Rectal smooth muscle tissue (tissue), 1 donor: ENCODE results near the gene C1orf50.
A peak's percentile ranks its signal among the peaks of the same experiment; 100 is the strongest.

Experiments used
- H3K27ac ChIP-seq: one replicate; pipeline ENCODE4 v1.7.0; 2013; ENCODE audit warnings: low read depth, low read length, inconsistent platforms
- H3K27me3 ChIP-seq: one replicate; pipeline ENCODE4 v1.7.0; 2013; ENCODE audit warnings: low read length; ENCODE audit not compliant: control insufficient read depth, insufficient read depth
- H3K36me3 ChIP-seq: one replicate; pipeline ENCODE4 v1.7.0; 2013; ENCODE audit warnings: low read length; ENCODE audit not compliant: control insufficient read depth, insufficient read depth
- H3K4me1 ChIP-seq: one replicate; pipeline ENCODE4 v1.7.0; 2013; ENCODE audit warnings: low read length; ENCODE audit not compliant: control insufficient read depth, insufficient read depth
- H3K4me3 ChIP-seq: one replicate; pipeline ENCODE4 v1.7.0; 2013; ENCODE audit warnings: low read length
- H3K9ac ChIP-seq: one replicate; pipeline ENCODE4 v1.7.0; 2013; ENCODE audit warnings: low read length

Gene C1orf50

DNA sequence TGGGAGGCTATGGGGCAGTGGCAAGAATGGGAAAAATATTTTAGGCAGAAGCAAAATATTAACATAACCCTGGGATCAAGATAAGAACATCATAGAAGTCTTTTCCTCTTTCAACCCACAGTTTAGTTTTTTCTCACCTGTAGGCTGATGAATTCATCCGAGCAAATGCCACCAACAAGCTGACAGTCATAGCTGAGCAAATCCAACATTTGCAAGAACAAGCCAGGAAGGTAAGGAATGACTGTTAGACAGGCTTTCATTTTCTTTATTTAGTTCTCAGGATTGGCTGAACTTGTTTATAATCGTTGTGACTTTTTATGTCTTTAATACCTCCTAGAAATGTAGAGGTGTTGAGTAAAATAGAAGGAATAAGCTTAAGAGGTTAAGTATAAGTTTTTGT is 6.4 kb downstream of the C1orf50 start:
- Histone ChIP-seq H3K4me1 (peaks cover 1% of the 10 kb centered on the region), H3K9ac (no peak overlapping the region), H3K27ac (no peak overlapping the region), H3K4me3 (no peak overlapping the region), H3K36me3 (peaks cover 22% of the 10 kb centered on the region), H3K27me3 (no peaks in the 10 kb centered on the region)

DNA sequence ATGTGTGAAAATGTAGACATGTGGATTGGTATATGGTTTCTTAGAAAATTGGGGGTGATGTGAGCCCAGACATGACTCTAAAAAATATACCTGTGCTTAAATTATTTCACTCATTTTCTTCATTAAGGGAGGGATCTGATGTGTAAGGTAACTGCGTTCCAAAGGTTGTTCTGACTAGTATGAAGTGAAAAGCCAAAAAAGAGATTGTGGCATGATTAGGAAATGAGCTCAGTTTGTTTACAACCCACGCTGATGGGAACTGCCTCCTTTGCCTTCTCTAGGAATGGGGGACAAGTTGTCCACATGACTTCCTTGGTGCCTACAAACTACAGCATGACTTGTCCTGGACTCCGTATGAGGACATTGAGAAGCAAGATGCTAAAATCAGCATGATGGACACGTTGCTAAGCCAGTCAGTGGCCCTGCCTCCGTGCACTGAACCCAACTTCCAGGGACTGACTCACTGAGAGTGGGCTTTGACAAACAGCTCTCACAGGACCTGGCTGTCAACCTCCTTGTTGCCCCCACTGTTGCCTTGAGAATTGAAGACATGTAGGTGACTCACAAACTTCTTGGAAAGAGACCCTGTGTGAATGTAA is 8.0 kb downstream of the C1orf50 start:
- no peaks in the 10 kb centered on the region for H3K27me3 ChIP-seq
- H3K27ac ChIP-seq, result no peak overlapping the region
- no peak overlapping the region for H3K9ac ChIP-seq
- no peaks in the 10 kb centered on the region for H3K4me1 ChIP-seq
- H3K4me3 ChIP-seq, result no peak overlapping the region
- H3K36me3 ChIP-seq, result peaks cover 22% of the 10 kb centered on the region

DNA sequence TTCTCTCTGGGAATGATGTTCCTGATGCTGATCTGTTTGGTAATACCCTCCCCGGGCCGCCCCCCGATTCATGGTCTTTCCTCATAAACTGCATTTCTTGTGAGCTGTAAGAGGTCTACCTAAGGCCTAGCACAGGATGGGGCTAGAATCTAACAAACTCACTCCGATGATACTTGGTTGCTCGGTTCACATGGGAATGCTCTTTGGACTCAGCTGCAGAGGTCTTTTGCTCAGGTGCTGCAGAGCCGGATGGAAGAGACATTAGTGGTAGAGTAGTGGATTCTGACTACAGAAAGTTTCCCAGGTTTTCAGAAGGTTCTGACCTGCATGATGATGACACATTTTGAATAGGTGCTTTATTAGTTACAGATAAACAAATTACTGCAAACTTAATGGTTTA is 9.5 kb downstream of the C1orf50 start:
- H3K36me3 ChIP-seq, result peaks cover 22% of the 10 kb centered on the region

DNA sequence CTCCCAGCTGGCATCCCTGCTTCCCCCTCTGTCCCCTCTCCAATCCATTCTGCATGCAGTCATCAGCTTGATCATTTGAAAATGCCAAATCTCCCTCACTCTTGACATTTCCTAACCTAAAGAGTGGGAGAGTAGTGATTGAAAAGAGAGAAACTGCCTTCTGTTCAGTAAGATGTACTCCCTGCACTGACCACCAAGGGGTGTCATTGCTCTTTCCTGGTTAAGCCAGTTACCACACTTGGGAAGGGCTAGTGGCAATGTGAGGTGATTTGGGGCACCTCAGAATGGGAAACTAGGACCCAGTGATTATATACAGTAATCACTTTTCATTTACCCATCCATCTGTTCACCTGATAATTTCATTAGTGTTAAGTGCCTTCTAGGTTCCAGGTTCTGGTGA is 10.8 kb downstream of the C1orf50 start:
- no peaks in the 10 kb centered on the region for H3K27me3 ChIP-seq
- H3K4me1 ChIP-seq, result no peaks in the 10 kb centered on the region
- H3K4me3 ChIP-seq, result no peak overlapping the region
- H3K9ac ChIP-seq, result no peak overlapping the region
- H3K36me3 ChIP-seq, result peaks cover 22% of the 10 kb centered on the region
- no peak overlapping the region for H3K27ac ChIP-seq

More for the DNA sequence above, 9.5 kb downstream of the C1orf50 start:
- Histone ChIP-seq H3K27ac (no peak overlapping the region), H3K4me3 (no peak overlapping the region), H3K27me3 (no peaks in the 10 kb centered on the region), H3K4me1 (no peaks in the 10 kb centered on the region), H3K9ac (no peak overlapping the region)

DNA sequence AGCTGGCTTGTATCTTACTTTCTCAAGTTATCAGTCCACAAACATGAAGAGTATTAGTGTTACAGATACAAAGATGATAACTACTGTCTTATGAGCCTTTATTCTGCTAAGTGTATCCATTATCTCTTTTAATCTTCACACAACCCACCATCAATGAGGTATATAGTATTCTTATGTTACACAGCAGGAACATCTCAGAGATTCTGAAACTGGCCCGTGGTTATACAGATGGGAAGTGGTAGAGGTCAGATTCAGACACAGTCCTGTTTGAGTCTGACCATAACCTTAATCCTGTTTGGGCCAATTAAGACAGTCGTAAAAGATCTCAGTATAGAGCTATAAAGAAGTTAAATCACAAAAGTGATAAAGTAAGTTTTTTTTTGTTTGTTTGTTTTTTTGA is 12.7 kb downstream of the C1orf50 start:
- Histone ChIP-seq H3K36me3 (peaks cover 23% of the 10 kb centered on the region), H3K27ac (no peak overlapping the region), H3K9ac (no peak overlapping the region), H3K4me3 (no peak overlapping the region), H3K4me1 (no peaks in the 10 kb centered on the region), H3K27me3 (no peaks in the 10 kb centered on the region)

DNA sequence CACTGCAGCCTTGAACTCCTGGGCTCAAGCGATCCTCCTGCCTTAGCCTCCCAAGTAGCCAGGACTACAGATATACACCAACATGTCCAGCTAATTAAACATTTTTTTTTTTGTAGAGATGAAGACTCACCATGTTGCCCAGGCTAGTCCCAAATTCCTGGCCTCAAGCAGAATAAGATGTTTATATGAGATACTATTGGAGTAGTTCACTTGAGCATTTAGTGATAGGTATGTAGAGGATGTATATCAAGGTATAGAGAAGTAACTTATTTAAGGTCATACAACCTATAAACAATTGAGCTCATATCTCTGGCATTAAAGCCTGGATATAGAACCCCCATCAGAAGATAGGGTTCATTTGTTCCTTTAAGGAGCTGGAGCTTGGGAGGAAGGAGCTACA is 13.1 kb downstream of the C1orf50 start:
- H3K36me3 ChIP-seq, result peaks cover 20% of the 10 kb centered on the region
- no peak overlapping the region for H3K4me3 ChIP-seq
- H3K4me1 ChIP-seq, result no peaks in the 10 kb centered on the region
- no peak overlapping the region for H3K27ac ChIP-seq
- no peaks in the 10 kb centered on the region for H3K27me3 ChIP-seq
- no peak overlapping the region for H3K9ac ChIP-seq

DNA sequence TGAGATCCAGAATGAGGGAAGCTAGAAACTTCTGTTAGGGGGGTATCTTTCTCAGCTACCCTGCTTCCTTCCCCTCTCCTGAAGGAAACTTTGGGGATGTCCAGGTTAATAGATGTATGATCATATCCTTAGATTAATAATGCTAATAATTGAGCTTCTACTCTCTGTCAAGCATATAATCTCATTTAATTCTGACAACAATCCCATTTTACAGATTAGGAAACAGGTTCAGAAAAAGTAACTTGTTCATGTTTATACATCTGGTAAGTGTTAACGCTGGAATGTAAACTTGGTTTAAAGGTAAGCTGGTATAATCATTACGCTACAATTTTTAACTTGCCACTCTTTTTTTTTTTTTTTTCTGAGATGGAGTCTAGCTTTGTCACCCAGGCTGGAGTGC is 16.0 kb downstream of the C1orf50 start:
- H3K27ac ChIP-seq, result no peak overlapping the region

DNA sequence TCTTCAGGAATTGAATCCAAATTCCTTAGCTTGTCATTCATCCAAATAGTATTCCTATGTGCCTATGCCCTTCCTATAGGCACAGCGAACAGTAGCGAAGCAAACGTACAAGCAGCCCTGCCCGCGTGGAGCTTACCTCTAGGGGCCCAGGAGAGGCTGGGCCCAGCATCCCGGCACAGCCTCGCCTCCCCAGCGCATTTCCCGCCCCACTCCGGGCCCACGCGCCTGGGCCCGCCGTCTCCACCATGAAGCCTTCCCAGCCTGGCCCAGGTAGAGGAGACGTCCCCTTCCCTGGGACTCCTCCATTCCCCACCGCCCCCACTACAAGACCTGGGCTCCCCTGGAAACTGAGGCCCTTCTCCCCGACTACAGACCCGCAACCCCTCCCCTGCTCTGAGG is 17.5 kb downstream of the C1orf50 start:
- no peak overlapping the region for H3K9ac ChIP-seq
- H3K4me1 ChIP-seq, result peaks cover 2% of the 10 kb centered on the region
- H3K27me3 ChIP-seq, result no peaks in the 10 kb centered on the region
- peaks cover 2% of the 10 kb centered on the region for H3K36me3 ChIP-seq
- H3K4me3 ChIP-seq, result peak overlapping the region; percentile 61
- H3K27ac ChIP-seq, result no peak overlapping the region

More for the DNA sequence above, 16.0 kb downstream of the C1orf50 start:
- no peak overlapping the region for H3K9ac ChIP-seq
- H3K4me3 ChIP-seq, result no peak overlapping the region
- peaks cover 2% of the 10 kb centered on the region for H3K4me1 ChIP-seq
- H3K27me3 ChIP-seq, result no peaks in the 10 kb centered on the region
- peaks cover 2% of the 10 kb centered on the region for H3K36me3 ChIP-seq

DNA sequence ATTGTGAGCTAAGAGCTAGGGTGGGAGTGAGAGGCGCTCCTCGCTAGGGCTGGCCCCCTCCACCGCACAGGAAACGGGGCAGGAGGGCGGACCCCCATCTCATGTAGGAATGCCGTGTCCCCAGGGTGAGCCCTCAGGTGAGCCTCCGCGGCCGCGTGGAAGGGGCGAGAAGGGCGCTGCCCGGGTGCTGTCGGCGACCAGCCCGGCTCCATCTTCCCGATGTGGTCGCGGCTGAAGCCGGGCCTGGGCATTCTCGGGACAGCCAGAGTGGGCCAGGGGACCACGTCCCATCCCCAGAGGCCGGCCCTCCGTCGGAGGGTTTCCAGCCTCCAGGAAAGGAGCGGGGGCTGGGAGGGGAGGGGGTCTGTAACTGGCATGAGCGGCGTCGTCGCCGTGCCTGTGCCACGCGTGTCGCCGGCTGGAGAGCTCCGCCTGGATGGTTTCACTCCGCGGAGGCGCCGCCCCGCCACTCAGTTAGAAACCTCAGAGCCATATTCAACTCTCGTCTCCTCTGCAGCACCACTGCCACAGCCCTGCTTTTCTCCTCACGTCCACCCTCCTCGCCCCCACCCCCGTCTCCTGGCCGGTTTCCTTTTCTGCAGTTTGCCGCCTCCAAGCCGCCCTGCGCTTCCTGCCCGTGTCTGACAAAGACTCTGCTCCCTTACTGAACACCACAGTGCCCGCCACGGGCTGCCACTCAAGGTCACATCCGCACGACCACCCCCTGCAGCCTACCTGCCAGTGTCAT is 18.1 kb downstream of the C1orf50 start, which contains the start of gene TMEM269:
Gene TMEM269, plus strand, starts transcription at position 46 of the 748 bp plus-strand sequence. CDS start 4,903 bp downstream, outside the sequence.
- peak within 1 kb of the TSS; percentile 61 for H3K4me3 ChIP-seq
- H3K4me1 ChIP-seq, result peaks cover 2% of the 10 kb centered on the region
- H3K27me3 ChIP-seq, result no peaks in the 10 kb centered on the region
- H3K9ac ChIP-seq, result no peak within 1 kb of the TSS
- H3K36me3 ChIP-seq, result peaks cover 2% of the 10 kb centered on the region
- no peak within 1 kb of the TSS for H3K27ac ChIP-seq

DNA sequence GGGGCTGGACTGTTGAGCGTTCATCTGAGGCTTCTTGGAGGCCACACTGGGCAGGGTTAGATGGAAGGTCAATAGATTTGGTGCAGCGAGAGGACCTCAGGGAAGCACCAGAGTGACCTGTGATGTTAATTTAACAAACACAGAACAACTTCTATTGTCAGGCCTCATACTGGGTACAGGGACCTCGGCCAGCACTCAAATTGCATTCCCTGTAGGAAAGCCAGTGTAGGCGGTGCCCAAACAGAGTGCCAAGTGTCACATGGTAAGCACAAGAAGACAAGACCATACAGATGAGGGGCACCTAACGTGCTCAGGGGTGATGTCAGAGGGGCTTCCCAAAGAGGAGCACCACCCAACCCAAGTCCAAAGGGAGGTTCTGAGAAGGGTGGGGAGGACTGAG is 19.0 kb downstream of the C1orf50 start:
- no peak overlapping the region for H3K27ac ChIP-seq
- peaks cover 2% of the 10 kb centered on the region for H3K4me1 ChIP-seq
- H3K36me3 ChIP-seq, result peaks cover 2% of the 10 kb centered on the region
- H3K4me3 ChIP-seq, result no peak overlapping the region
- no peaks in the 10 kb centered on the region for H3K27me3 ChIP-seq
- H3K9ac ChIP-seq, result no peak overlapping the region

DNA sequence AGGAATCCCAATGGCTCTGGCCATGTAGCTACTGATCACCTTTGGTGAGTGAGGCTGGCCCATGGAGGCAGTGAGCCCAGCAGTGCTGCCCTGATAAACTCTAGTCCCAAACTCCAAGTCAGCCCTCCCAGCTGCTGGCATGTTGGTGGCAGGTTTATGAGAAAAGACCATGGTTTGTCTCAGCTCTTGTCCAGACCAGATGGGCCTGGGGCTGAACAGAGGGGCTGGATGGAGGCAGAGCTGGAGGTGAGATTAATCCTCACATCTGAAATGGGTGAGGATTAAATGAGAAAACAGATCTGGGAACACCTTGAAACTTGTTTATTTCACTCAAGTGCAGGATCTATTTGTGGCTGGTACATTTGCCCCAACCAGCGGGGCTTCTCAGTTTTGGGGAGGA is 21.0 kb downstream of the C1orf50 start:
- H3K36me3 ChIP-seq, result no peaks in the 10 kb centered on the region
- H3K9ac ChIP-seq, result no peak overlapping the region
- H3K27me3 ChIP-seq, result no peaks in the 10 kb centered on the region
- H3K4me3 ChIP-seq, result no peak overlapping the region
- no peak overlapping the region for H3K27ac ChIP-seq
- peaks cover 2% of the 10 kb centered on the region for H3K4me1 ChIP-seq

DNA sequence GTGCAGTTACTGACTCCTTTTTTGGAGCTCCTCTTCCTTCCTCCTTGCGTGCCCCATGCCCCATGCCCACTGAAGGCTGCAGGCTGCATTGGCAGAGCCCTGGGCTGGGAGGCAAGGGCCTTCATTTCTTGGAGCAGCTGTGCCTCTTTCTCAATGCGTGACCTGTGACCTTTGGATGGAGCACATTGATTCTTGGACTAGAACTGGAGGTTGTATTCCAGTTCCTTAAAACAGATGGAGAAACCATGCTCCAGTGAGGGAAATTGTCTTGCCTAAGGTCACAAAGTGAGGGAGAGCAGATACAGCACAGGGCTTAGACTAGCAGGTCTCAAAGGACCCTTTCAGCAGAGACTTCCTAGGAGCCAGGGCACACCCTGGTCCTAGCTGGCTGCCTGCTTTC is 26.8 kb downstream of the C1orf50 start:
- H3K27ac ChIP-seq, result no peak overlapping the region
- H3K27me3 ChIP-seq, result no peaks in the 10 kb centered on the region
- no peak overlapping the region for H3K4me3 ChIP-seq
- H3K4me1 ChIP-seq, result no peaks in the 10 kb centered on the region
- no peak overlapping the region for H3K9ac ChIP-seq
- H3K36me3 ChIP-seq, result no peaks in the 10 kb centered on the region

DNA sequence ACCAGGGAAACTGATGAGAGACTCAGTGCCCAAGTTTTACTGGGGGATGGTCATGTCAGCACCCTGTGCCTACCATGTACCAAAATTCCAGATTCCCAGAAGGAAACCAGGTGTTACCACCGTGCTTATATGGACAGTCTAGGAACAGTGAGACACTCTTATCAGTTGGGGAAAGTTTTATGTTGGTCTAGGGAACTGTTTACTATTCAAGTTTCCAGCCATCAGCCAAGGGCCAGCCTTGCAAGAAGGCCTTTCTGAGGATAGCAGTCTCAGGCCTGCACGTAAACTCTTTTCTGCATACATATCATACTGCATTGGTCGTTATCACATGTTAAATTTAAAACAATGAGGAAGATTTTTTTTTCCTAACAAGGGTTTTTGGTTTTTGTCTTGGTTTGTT is 30.4 kb downstream of the C1orf50 start:
- Histone ChIP-seq H3K4me3 (no peak overlapping the region), H3K27me3 (no peaks in the 10 kb centered on the region), H3K36me3 (no peaks in the 10 kb centered on the region), H3K9ac (no peak overlapping the region), H3K27ac (no peak overlapping the region), H3K4me1 (no peaks in the 10 kb centered on the region)
